ENCODE measurements around the gene PCDHGA3. TPM values are rescaled to one million over a fixed set of nuclear protein-coding genes. Genes with fewer than 3 reads are reported as not detected.

Gene PCDHGA3
- 1 to 10 TPM; 1.8 to 3.6 (median 2.4) TPM for total RNA-seq

GRCh38 chr5:141343242-141343952 is at the start of gene PCDHGA3:
Gene PCDHGA3, plus strand, starts transcription at chr5:141343829. Its CDS starts 205 bp downstream, at chr5:141344034.
- TF ChIP-seq CTCF (IDR thresholded peaks at IDR 0.05; ENCODE audit: low read depth) = no peak

DNA sequence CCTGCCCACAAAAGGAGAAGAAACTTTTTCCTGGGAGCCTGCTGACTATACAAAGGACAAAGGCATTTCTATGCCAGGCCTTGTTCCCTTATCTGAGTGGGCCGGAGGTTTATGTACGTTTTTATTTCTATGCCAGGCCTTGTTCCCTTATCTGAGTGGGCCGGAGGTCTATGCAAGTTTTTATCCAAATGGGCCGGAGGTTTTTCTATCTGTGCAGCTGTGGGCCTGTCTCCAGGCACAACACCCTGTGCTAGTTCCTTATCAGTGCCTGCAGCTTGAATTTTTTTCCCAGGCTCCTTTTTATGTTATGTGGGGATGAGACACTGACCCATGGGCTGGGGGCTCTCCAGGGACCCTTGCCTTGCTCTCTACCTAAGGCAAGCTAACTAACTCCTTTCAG is 45.3 kb upstream of the PCDHGA3 start:
- TF ChIP-seq CTCF (IDR thresholded peaks at IDR 0.05; ENCODE audit: low read depth) = no peak

- TF ChIP-seq CTCF (IDR thresholded peaks at IDR 0.05; ENCODE audit: low read depth) = no peak
These were observed 39.9 kb upstream of the PCDHGA3 start, which contains the start of gene SLC25A2 for GRCh38 chr5:141303756-141304155. Gene SLC25A2, minus strand, starts transcription at chr5:141304049. Its CDS starts 184 bp downstream, at chr5:141303865.

- no peak for TF ChIP-seq CTCF (IDR thresholded peaks at IDR 0.05; ENCODE audit: low read depth)
These were observed 37.0 kb upstream of the PCDHGA3 start for GRCh38 chr5:141306630-141307029.

GRCh38 chr5:141313711-141314110 is 29.9 kb upstream of the PCDHGA3 start:
- no peak for TF ChIP-seq CTCF (IDR thresholded peaks at IDR 0.05; ENCODE audit: low read depth)

GRCh38 chr5:141319202-141319601 is 24.4 kb upstream of the PCDHGA3 start:
- TF ChIP-seq CTCF (IDR thresholded peaks at IDR 0.05; ENCODE audit: low read depth) = no peak

DNA sequence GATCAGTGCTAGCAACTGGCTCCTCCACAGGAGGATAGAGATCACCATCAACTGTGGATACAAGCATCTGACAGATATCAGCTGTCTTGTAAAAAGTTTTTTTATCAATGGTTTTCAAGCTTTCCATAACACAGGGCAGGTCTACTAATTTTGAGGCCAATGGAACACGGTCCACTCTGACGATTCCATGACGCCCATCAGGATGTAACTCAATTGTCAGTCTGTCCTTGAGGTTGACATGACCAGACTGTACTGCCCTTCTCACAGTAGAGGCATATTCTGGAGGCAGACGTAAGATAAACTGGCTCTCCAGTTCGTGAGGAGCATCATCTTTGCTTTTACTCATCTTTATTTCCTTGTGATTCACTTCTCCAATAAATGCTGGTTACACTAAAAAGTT is 23.9 kb upstream of the PCDHGA3 start:
- TF ChIP-seq CTCF (IDR thresholded peaks at IDR 0.05; ENCODE audit: low read depth) = no peak
